Dermis microvascular lymphatic vessel endothelial cell (primary cell): Measurements from ENCODE around the gene SCD5. TPM values are rescaled to one million over a fixed set of nuclear protein-coding genes. Genes with fewer than 3 reads are reported as not detected.

Source experiments
- DNase-seq, 2 donors: peaks; one replicate each; pipeline versions ENCODE4 v3.0.0 to v3.0.0-alpha.2; 2010; ENCODE audit warnings: low read depth in 2 of 2
- total RNA-seq: library from RNA; depleted of rRNA; stranded (reverse); fragments of >200 nt; gene quantifications from 2 replicates; pipeline ENCODE4 v1.2.1, GENCODE V29; 2014

SCD5 gene
- total RNA-seq, 1 donor from 2014 or later, result 23.6 TPM

- no peak for DNase-seq
Measured at GRCh38 chr4:82642331-82642730, 156.3 kb downstream of the SCD5 start.

DNA sequence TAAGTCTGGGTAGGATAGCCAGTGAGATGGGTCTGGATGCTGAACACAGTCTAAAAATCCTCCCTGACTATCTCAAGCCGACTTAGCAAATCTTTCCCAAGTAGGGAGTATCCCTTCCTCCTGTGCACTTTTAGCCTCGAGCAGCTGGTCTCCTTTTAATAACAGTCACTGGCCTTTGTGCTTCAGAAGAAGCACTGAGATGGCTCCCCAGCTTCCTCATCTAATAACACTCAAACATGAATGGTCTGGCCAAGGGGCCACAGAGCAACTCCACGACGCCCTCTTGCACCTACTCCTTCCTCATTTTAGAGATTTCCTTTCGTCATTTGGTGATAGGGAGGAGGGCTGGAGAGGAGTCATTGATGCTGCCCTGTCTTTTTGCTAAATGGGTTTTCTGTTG is 158.1 kb downstream of the SCD5 start:
- no peak for DNase-seq

- no peak for DNase-seq
Measured at GRCh38 chr4:82639971-82640370, 158.6 kb downstream of the SCD5 start.

- DNase-seq, result no peak
Measured at GRCh38 chr4:82638479-82638878, 160.1 kb downstream of the SCD5 start.

DNA sequence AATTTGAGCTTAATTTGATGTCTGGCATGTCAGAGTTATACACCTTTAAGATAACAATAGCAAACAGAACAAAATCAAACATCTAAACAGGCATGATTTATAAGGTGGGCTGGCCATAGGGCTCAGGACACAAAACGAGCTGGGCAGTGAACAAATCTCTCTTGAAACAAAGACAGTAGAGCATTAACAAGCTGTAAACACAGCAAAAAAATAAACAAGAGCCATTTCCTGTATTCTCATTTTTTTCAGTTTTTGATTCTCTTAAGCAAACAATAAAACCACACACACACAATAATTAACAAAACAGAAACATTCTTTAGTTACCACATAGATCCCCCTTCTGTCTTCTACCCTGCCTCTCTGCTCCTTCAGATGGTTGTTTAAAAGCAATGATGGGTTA is 168.5 kb downstream of the SCD5 start:
- no peak for DNase-seq

DNA sequence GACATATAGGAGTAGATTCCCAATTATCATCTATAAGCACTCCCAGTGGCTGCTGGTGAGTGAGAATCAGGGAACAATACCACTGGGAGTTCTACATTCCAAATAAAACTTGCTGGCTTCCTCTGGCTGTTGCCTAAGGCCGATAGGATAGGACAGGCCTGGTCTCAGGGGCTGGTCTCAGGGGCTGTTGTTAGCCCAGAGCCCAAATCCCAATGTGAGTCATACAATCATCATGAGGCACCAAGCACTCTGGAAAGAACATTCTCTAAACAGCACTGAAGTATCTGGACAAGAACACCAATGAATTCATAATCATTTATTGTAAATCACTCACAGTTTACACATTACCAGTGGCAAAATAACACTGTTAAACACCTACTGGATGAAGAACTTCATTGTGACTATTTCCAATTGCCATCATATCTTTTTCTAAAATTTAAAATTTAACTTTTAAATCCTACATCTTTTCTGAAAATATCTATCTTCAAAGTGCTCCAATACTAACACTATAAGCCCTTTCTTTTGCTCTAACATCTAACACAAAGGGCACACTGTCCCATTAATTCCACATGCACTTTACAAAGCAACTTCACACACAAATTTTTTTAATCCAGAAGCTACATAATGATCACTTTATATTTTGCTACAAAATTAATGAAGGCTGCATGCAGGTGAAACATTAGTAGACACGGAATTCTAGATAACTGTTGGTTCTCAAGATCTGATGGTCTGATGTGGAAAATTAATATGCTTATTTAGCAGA is 169.2 kb downstream of the SCD5 start:
- no peak for DNase-seq

GRCh38 chr4:82626251-82626868 is 172.2 kb downstream of the SCD5 start:
- no peak for DNase-seq

DNA sequence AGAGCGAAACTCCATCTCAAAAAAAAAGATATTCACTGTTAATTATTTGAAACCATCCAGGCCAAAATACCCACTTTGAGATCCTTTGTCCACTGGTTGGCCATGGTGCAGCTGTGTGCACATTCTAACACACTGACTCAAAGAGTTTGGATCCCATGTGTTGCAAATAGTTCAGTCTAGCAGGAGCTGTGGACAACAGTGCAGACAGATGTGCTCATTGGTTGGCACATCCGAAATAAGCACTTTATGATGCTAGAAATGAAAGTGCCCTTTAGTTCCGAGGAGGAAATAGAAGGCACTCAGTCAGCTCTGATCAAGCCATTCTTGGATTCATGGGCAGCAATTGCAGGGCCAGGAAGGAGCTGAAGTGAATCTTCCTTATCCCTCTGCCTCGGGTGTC is 173.8 kb downstream of the SCD5 start:
- DNase-seq, result no peak

- no peak for DNase-seq
Measured at GRCh38 chr4:82623121-82623683, 175.4 kb downstream of the SCD5 start.

DNA sequence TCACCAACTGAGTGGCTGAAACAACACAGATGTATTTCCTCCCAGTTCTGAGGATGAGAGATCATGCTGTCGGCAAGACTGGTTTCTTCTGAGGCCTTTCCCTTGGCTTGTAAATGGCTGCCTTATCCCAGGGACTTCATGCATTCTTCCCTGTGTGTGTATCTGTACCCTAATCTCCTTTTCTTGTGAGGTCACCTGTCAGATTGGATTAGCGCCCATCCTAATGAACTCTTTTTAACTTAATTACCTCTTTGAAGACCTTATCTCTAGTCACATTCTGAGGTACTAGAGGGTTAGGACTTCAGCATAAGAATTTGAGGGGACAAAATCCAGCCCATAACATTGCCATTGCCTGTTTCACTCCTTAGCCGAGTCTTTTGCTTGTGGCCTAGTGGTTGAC is 177.3 kb downstream of the SCD5 start:
- DNase-seq, result no peak

GRCh38 chr4:82620126-82620735 is 178.4 kb downstream of the SCD5 start:
- no peak for DNase-seq

GRCh38 chr4:82618103-82618720 is 180.4 kb downstream of the SCD5 start:
- DNase-seq, result no peak

GRCh38 chr4:82614838-82615449 is 183.7 kb downstream of the SCD5 start:
- DNase-seq, result no peak

GRCh38 chr4:82613121-82613520 is 185.5 kb downstream of the SCD5 start:
- DNase-seq, result no peak

GRCh38 chr4:82611982-82612381 is 186.6 kb downstream of the SCD5 start:
- no peak for DNase-seq

DNA sequence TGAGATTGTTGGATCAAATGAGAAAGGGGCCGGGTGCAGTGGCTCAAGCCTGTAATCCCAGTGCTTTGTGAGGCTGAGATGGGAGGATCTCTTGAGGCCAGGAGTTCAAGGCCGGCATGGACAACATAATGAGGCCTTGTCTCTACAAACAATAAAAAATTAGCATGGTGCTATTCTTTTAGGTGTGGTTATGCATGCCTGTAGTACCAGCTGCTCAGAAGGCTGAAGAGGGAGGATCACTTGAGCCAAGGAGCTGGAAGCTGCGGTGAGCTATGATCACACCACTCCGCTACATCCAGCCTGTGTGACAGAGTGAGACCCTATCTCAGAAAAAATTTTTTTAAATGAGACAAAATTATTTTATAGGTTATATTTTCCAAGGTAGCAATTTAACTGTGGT is 187.1 kb downstream of the SCD5 start:
- DNase-seq, result no peak

- DNase-seq, result no peak
Measured at GRCh38 chr4:82610041-82610440, 188.6 kb downstream of the SCD5 start.

GRCh38 chr4:82606622-82607021 is 192.0 kb downstream of the SCD5 start:
- DNase-seq, result no peak

- no peak for DNase-seq
Measured at GRCh38 chr4:82604522-82604921, 194.1 kb downstream of the SCD5 start.

DNA sequence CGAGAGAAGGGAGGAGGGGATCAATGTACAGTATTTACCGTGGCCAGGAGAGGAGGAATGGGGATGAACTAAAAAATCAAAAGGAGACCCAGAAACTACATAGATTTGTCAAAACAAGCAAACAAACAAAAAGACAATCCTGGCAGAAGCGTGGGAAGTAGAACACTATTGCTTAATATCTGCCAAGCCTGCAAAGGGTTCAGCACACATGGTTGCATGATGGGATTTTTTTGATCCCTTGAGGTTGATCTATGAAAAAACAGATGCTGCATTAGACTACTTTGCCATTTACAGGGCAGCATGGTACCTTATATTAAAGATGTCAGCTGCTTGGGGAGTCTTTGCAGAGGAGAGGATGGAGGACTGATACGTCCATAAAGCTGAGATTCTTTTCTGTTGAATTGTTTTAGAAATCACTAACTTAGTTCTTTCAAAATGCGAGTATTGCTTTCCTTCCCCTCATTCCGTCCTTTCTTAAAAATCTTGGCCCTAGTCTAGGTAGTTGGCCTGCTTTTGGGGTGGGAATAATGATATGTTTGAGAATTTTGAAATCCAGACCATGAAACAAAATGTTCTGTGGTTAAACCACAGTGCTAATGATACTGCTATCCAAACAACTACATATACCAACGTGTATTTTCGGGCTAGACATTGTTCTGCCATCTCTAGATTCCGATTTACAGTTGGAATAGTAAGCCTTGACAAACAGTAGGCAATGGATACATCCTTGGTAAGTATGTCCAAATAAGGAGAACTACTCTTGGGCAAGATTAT is 197.2 kb downstream of the SCD5 start:
- DNase-seq, result no peak

DNA sequence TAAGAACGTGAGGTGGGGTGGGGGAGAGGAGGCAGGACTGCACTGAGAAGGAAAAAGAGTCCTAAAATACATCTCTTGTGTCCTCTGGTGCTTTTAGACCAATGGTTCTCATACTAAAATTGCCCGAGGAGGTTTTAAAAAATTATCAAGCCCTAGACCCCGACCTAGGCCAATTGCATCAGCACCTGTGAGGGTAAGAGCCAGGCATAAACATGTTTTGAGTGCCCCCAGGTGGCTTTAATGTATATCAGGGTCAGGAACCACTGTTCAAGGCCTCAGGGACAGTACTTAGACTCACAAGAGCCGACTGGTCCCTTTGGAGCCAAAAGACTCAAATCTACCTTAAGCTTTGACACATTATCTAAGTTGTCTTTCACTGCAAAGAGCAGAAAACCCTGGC is 199.3 kb downstream of the SCD5 start:
- peak in 1 of 2 donors; percentile 11 for DNase-seq
